Heart left ventricle (tissue), 16 donors: ENCODE results near the gene SYCP3. TPM values are rescaled to one million over a fixed set of nuclear protein-coding genes. Genes with fewer than 3 reads are reported as not detected.
A peak's percentile ranks its signal among the peaks of the same experiment; 100 is the strongest.

Source experiments
- ATAC-seq, 4 donors: fragments of 200-7000 bp; cut with Tn5 transposase; one replicate each; pipeline ENCODE4 v1.9.1; 2020 to 2022; ENCODE audit warnings: moderate library complexity in 4 of 4, mild to moderate bottlenecking in 3 of 4, moderate number of reproducible peaks in 1 of 4
- DNase-seq, 5 donors: peaks; one replicate each; pipeline ENCODE4 v3.0.0-alpha.2; 2020
- H3K27ac ChIP-seq, 12 donors: fragments of 200-600 bp; sonication (generic) in 4 of 12; one replicate each; pipeline versions ENCODE4 v1.5.0 to v1.8.0; 2016 to 2022; ENCODE audit warnings: mild to moderate bottlenecking in 2 of 12
- H3K27me3 ChIP-seq, 9 donors: fragments of 200-600 bp; sonication (generic) in 2 of 9; one replicate each; pipeline versions ENCODE4 v1.5.1 to v1.8.0; 2016 to 2022; ENCODE audit warnings: mild to moderate bottlenecking in 3 of 9
- H3K36me3 ChIP-seq, 9 donors: fragments of 200-600 bp; sonication (generic) in 2 of 9; one replicate each; pipeline versions ENCODE4 v1.5.0 to v1.8.0; 2018 to 2022; ENCODE audit warnings: mild to moderate bottlenecking in 2 of 9
- H3K4me1 ChIP-seq, 12 donors: fragments of 200-600 bp; sonication (generic) in 4 of 12; one replicate each; pipeline versions ENCODE4 v1.5.0 to v1.8.0; 2016 to 2022; ENCODE audit warnings: mild to moderate bottlenecking in 3 of 12
- H3K4me3 ChIP-seq, 12 donors: fragments of 200-600 bp; sonication (generic) in 4 of 12; one replicate each; pipeline versions ENCODE4 v1.5.0 to v1.8.0; 2017 to 2022; ENCODE audit warnings: mild to moderate bottlenecking in 9 of 12, moderate library complexity in 4 of 12
- H3K9me3 ChIP-seq, 12 donors: fragments of 200-600 bp; sonication (generic) in 4 of 12; one replicate each; pipeline versions ENCODE4 v1.5.0 to v1.8.0; 2016 to 2022; ENCODE audit warnings: mild to moderate bottlenecking in 1 of 12
- POLR2A ChIP-seq, 2 donors: fragments of 450-650 bp; IDR thresholded peaks; one replicate each; pipeline ENCODE4 v1.6.1; 2017; ENCODE audit warnings: antibody characterized with exemption in 2 of 2, mild to moderate bottlenecking in 2 of 2, moderate library complexity in 2 of 2
- WGBS, 4 donors: extraction: QIAGEN DNeasy Blood & Tissue Kit in 2 of 4; methylation state at CpG; one replicate each; pipeline versions ENCODE4 v1.1.5 to v1.1.7; 2013 to 2018; 5-methylcytosine and 5-hydroxymethylcytosine counted together
- intact Hi-C, 10 donors: fragments of 100-400 bp; cut with DNase I; formaldehyde crosslinking; loops; one replicate each; pipeline versions ENCODE4 v1.11.1 to v1.14.2; 2022
- polyA plus RNA-seq, 2 donors: library from polyadenylated mRNA; stranded (reverse); fragments of 200-250 nt; gene quantifications; one replicate each; pipeline ENCODE4 v1.2.3, GENCODE V29; 2013
- total RNA-seq, 9 donors: library from RNA; depleted of rRNA in 2 of 9; stranded (reverse); fragments of >200 nt in 2 of 9; fragmentation: NEBNext Ultra II Directional in 3 of 9; extraction: Animal tissue kit (Norgen Biotek cat#: 25700) in 3 of 9; gene quantifications; one replicate each; pipeline versions ENCODE4 v1.1.0 to v1.2.4, GENCODE V29; 2016 to 2023
- TF ChIP-seq, protein P1 (sequence below), 12 donors: fragments of 200-600 bp; sonication (generic) in 4 of 12; IDR thresholded peaks; one replicate each; pipeline versions ENCODE4 v1.5.0 to v1.8.0; 2018 to 2022; ENCODE audit warnings: antibody characterized with exemption in 12 of 12, mild to moderate bottlenecking in 5 of 12
- donor health status: ischemic (EF 13 %, LVEDD 7.1; RV severe dilation, severe dysfunction).
- donor health status: healthy with polysubstance abuse.
- donor health status: DM: no; HTN: yes; CAD: no.
- donor health status: DM: no; HTN: no; CAD: no.
- donor health status: ischemic (EF 25% LVEDD 6.9; RV normal size, moderate dysfunction).
- donor health status: ischemic (EF 25% LVEDD 5.7; RV mildly dilated, moderate dysfunction).
- donor health status: healthy.
- donor health status: DM: yes; HTN: yes; CAD: no.
- donor health status: ischemic (EF 35%, LVEDD 5.7; RV mildly dilated, moderate dysfunction).
- donor health status: nonischemic (EF 11% LVEDD 7.7; RV severe dilation, severe dysfunction).
- donor health status: DM: yes; HTN: yes; CAD: no.
- donor health status: PGD.
- donor health status: ischemic (EF 29% LVEDD 5.4; RV normal size, mild dysfunction).
- donor health status: nonischemic (EF 23%, LVEDD 6.1; RV moderate dilation, normal function).

The SYCP3 gene
- total and polyA plus RNA-seq, 11 donors = 0.04 TPM; not detected in 10

DNA sequence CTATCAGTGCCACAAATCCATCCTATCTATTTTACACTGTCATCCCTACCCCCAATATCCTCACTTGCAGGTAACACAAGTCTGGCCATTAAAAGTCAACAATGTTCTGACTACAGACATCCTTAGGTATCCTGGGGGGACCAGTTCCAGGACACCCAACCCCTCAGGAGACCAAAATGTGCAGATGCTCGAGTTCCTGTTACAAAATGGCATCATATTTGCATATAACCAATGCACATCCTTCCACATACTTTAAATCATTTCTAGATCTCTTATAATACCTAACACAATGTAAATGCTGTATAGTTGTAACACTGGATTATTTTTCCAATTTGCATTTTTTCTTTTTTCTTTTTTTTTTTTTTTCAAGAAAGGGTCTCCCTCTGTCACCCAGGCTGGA lies 6.9 kb downstream of the SYCP3 start:
- intact Hi-C loops = no loop called here
- Histone ChIP-seq H3K9me3 (no peaks in the 10 kb centered on the region), H3K27me3 (no peaks in the 10 kb centered on the region), H3K4me3 (no peak overlapping the region), H3K27ac (no peak overlapping the region), H3K4me1 (no peaks in the 10 kb centered on the region), H3K36me3 (peaks cover 0 to 100% (median 61%) of the 10 kb centered on the region in 9 donors)
- TF ChIP-seq, protein P1, sequence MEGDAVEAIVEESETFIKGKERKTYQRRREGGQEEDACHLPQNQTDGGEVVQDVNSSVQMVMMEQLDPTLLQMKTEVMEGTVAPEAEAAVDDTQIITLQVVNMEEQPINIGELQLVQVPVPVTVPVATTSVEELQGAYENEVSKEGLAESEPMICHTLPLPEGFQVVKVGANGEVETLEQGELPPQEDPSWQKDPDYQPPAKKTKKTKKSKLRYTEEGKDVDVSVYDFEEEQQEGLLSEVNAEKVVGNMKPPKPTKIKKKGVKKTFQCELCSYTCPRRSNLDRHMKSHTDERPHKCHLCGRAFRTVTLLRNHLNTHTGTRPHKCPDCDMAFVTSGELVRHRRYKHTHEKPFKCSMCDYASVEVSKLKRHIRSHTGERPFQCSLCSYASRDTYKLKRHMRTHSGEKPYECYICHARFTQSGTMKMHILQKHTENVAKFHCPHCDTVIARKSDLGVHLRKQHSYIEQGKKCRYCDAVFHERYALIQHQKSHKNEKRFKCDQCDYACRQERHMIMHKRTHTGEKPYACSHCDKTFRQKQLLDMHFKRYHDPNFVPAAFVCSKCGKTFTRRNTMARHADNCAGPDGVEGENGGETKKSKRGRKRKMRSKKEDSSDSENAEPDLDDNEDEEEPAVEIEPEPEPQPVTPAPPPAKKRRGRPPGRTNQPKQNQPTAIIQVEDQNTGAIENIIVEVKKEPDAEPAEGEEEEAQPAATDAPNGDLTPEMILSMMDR (IDR thresholded peaks at IDR 0.05) = no peak
- no peak for TF ChIP-seq POLR2A (IDR thresholded peaks at IDR 0.05)
- 88 to 96% (median 91%) methylated on average over 1 of the region's 1 CpG for WGBS, 4 donors
- DNase-seq (no peak), ATAC-seq (no peak)

DNA sequence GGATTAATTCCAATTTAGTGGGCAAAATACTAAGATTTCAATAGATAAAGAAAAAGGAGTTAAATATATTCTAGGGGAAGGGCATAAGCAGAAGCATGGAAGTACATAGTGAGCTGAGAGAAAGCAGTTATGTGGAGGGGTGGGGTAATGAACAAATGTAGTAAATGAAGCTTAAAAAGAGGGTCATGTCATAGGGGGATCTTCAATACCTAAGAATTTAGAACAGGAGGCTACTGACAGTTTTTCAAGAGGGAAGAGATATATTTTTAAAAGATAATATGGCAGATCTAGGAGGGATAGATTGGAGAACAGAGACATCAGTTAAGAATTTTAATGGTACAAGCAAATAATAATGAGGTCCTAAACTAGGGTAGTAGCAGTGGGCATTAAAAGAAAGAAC lies 9.4 kb downstream of the SYCP3 start:
- DNase-seq (no peak), ATAC-seq (peak in 1 of 4 donors; percentile 27)
- H3K36me3 ChIP-seq = peaks cover 2 to 100% (median 66%) of the 10 kb centered on the region in 9 donors
- no peaks in the 10 kb centered on the region for H3K4me1 ChIP-seq
- no peak for TF ChIP-seq POLR2A (IDR thresholded peaks at IDR 0.05)
- TF ChIP-seq, protein P1 (IDR thresholded peaks at IDR 0.05) = no peak
- no peaks in the 10 kb centered on the region for H3K9me3 ChIP-seq
- intact Hi-C loops = no loop called here
- H3K27me3 ChIP-seq = no peaks in the 10 kb centered on the region
- no peak overlapping the region for H3K27ac ChIP-seq
- no peak overlapping the region for H3K4me3 ChIP-seq

DNA sequence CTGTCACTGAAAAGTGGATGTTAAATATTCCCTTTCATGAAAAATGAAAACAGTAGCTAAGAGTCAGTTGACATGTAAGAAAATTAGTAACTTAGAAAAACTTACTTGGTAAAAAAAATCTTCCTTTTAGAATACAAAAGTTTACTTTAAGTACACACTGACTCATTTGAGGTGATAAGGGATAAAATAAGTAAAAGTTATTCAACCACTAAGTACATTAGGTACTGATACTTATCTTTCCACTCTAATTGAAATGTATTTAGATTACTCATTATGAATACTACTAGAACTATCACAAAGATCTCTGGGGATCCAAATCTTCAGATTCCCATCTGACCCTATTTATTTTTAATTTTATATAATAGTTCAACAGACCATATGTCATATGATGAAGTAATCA lies 12.2 kb downstream of the SYCP3 start:
- Histone ChIP-seq H3K9me3 (no peaks in the 10 kb centered on the region), H3K27me3 (no peaks in the 10 kb centered on the region), H3K4me3 (no peak overlapping the region), H3K4me1 (no peaks in the 10 kb centered on the region), H3K36me3 (peaks cover 2 to 99% (median 68%) of the 10 kb centered on the region in 9 donors), H3K27ac (no peak overlapping the region)
- DNase-seq = no peak
- no peak for ATAC-seq
- intact Hi-C loops = no loop called here
- TF ChIP-seq, protein P1 (IDR thresholded peaks at IDR 0.05) = no peak
- no peak for TF ChIP-seq POLR2A (IDR thresholded peaks at IDR 0.05)

DNA sequence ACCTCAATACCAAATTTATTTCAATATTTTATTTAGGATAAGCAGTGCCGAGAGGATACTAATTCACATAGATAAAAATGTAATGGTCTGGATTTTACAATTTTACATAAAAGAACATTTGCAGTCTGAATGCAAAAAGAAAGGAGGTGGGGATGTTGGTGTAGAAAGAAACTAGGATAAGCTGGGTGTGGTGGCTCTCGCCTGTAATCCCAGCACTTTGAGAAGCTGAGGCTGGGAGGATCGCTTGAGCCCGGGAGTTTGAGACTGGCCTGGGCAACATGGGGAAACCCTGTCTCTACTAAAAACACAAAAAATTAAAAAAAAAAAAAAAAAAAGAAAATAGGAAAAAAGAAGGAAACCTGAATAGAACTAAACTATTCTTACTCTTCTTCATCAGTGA lies 16.9 kb downstream of the SYCP3 start:
- Histone ChIP-seq H3K4me3 (no peak overlapping the region), H3K9me3 (no peaks in the 10 kb centered on the region), H3K36me3 (peaks cover 2 to 86% (median 45%) of the 10 kb centered on the region in 9 donors), H3K27ac (no peak overlapping the region), H3K27me3 (no peaks in the 10 kb centered on the region), H3K4me1 (no peaks in the 10 kb centered on the region)
- ATAC-seq (no peak), DNase-seq (no peak)
- 96 to 98% (median 97%) methylated on average over 4 of the region's 4 CpGs for WGBS, 4 donors
- TF ChIP-seq, protein P1 (IDR thresholded peaks at IDR 0.05) = no peak
- no peak for TF ChIP-seq POLR2A (IDR thresholded peaks at IDR 0.05)
- intact Hi-C loops = no loop called here
